Ovary (tissue), 9 donors: ENCODE measurements around the gene ARHGEF17. TPM values are rescaled to one million over a fixed set of nuclear protein-coding genes. Genes with fewer than 3 reads are reported as not detected.
A peak's percentile ranks its signal among the peaks of the same experiment; 100 is the strongest.

Experiments
- DNase-seq, 5 donors: peaks; one replicate each; pipeline ENCODE4 v3.0.0-alpha.2; 2019 to 2020
- H3K27ac ChIP-seq, 2 donors: fragments of 200-600 bp; one replicate each; pipeline versions ENCODE4 v1.5.1 to v1.8.0; 2019 to 2022
- H3K27me3 ChIP-seq: fragments of 200-600 bp; one replicate; pipeline ENCODE4 v1.8.0; 2022
- H3K36me3 ChIP-seq: fragments of 200-600 bp; sonication (generic); one replicate; pipeline ENCODE4 v1.5.1; 2019
- H3K4me1 ChIP-seq: one replicate; pipeline ENCODE4 v1.8.1; 2013; ENCODE audit warnings: mild to moderate bottlenecking, moderate library complexity; ENCODE audit not compliant: insufficient read depth
- H3K4me3 ChIP-seq: fragments of 200-600 bp; sonication (generic); one replicate; pipeline ENCODE4 v1.5.1; 2017
- H3K9me3 ChIP-seq, 2 donors: fragments of 200-600 bp in 1 of 2; sonication (generic) in 1 of 2; one replicate each; pipeline versions ENCODE4 v1.5.1 to v1.8.1; 2013 to 2019; ENCODE audit warnings: mild to moderate bottlenecking in 1 of 2, moderate library complexity in 1 of 2
- EP300 ChIP-seq: sonication (generic); formaldehyde crosslinking; IDR thresholded peaks from one replicate; pipeline ENCODE4 v1.6.1; 2017; ENCODE audit warnings: antibody characterized with exemption
- POLR2A ChIP-seq: fragments of 450-650 bp; IDR thresholded peaks from one replicate; pipeline ENCODE4 v1.6.1; 2017; ENCODE audit warnings: antibody characterized with exemption, mild to moderate bottlenecking, moderate library complexity
- WGBS, 3 donors: extraction: QIAGEN DNeasy Blood & Tissue Kit in 1 of 3; methylation state at CpG; one replicate each; pipeline versions ENCODE4 v1.1.5 to v1.1.7; 2013 to 2017; 5-methylcytosine and 5-hydroxymethylcytosine counted together
- intact Hi-C, 4 donors: fragments of 100-400 bp; cut with DNase I; formaldehyde crosslinking; loops; one replicate each; pipeline versions ENCODE4 v1.11.0 to v1.15.1; 2022 to 2023
- polyA plus RNA-seq, 2 donors: library from polyadenylated mRNA; stranded (reverse); fragments of 200-250 nt in 1 of 2; fragments of 350-450 nt in 1 of 2; fragmentation: Illumina TruSeq in 1 of 2; extraction: RNeasy Lipid Tissue Mini Kit (QIAGEN cat#74804) in 1 of 2; gene quantifications; one replicate each; pipeline ENCODE4 v1.2.3, GENCODE V29; 2013 to 2014
- total RNA-seq, 7 donors: library from RNA; depleted of rRNA in 2 of 7; stranded (reverse); fragments of >200 nt in 2 of 7; fragmentation: NEBNext Ultra II Directional in 3 of 7; extraction: Animal tissue kit (Norgen Biotek cat#: 25700) in 3 of 7; gene quantifications; one replicate each; pipeline versions ENCODE4 v1.1.0 to v1.2.4, GENCODE V29; 2016 to 2023
- TF ChIP-seq, protein P1 (sequence below), 3 donors: fragments of 450-650 bp in 2 of 3; fragments of 200-600 bp in 1 of 3; IDR thresholded peaks; one replicate each; pipeline versions ENCODE4 v1.5.1 to v1.8.0; 2016 to 2022; ENCODE audit warnings: antibody characterized with exemption in 3 of 3, mild to moderate bottlenecking in 1 of 3
- donor health status: DM: no; HTN: no; CAD: no; lungs with moderate emphysema.
- donor health status: DM: no; HTN: no; CAD: no.
- donor health status: Bipolar disorder and iron deficiency.
- donor health status: DM: yes; HTN: yes; CAD: no.
- donor health status: DM: no; HTN: no; CAD: no.
- donor health status: DM: yes; HTN: yes; CAD: no.

The ARHGEF17 gene
- total and polyA plus RNA-seq, 9 donors, result 21.0 to 83.8 (median 46.0) TPM

DNA sequence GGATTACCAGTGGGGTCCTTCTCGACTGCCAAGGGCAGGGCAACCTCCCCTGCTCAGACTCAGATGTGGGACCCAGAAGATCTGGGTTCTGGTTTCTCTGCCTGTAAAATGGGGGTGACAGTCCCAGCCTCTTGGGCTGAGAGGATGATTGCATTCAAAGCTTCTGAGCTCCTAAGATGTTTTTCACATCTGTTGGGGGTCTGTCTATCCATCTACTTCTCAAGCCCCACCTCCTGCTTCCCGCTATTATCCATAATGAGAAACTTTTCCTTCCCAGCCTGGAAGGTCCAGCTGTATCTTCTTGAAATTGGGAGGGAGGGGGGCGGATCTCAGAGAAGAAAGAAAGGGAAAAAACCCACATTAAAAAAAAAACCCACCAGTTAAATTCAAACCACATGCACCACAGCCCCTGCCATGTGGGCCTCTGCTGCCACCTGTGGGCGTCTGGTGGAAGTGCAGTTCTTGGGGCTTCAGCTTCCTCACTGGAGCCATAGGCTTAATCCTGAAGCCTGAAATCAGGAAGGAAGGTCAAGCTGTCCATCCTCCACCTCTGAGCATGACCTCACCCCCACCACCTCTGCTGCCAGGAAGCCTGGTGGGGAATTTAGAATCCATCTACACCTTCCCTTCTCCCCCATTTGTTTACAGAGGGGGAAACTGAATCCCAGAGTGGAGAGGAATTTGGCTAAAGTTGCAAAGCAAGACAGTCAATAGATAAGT is 27.3 kb downstream of the ARHGEF17 start:
- Histone ChIP-seq H3K36me3 (no peaks in the 10 kb centered on the region), H3K9me3 (no peaks in the 10 kb centered on the region), H3K4me1 (peaks cover 36% of the 10 kb centered on the region), H3K27me3 (no peaks in the 10 kb centered on the region), H3K4me3 (no peak overlapping the region), H3K27ac (peak overlapping the region; percentile 62 to 68)
- DNase-seq, result peak; percentile 78 to 93 (median 90)
- WGBS, 3 donors, result 1 to 4% (median 2%) methylated on average over 4 of the region's 4 CpGs
- TF ChIP-seq POLR2A, result no peak
- TF ChIP-seq, protein P1, sequence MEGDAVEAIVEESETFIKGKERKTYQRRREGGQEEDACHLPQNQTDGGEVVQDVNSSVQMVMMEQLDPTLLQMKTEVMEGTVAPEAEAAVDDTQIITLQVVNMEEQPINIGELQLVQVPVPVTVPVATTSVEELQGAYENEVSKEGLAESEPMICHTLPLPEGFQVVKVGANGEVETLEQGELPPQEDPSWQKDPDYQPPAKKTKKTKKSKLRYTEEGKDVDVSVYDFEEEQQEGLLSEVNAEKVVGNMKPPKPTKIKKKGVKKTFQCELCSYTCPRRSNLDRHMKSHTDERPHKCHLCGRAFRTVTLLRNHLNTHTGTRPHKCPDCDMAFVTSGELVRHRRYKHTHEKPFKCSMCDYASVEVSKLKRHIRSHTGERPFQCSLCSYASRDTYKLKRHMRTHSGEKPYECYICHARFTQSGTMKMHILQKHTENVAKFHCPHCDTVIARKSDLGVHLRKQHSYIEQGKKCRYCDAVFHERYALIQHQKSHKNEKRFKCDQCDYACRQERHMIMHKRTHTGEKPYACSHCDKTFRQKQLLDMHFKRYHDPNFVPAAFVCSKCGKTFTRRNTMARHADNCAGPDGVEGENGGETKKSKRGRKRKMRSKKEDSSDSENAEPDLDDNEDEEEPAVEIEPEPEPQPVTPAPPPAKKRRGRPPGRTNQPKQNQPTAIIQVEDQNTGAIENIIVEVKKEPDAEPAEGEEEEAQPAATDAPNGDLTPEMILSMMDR (IDR thresholded peaks at IDR 0.05), result peak; percentile 88 to 97 (median 90)
- intact Hi-C loops, result loop anchor here in 3 of 4 donors (1.0 to 10.0 kb wide), 5 partner anchors 28 to 1409 kb away; partner anchors contain the start of gene RNF169 (in 1 of the 3)

DNA sequence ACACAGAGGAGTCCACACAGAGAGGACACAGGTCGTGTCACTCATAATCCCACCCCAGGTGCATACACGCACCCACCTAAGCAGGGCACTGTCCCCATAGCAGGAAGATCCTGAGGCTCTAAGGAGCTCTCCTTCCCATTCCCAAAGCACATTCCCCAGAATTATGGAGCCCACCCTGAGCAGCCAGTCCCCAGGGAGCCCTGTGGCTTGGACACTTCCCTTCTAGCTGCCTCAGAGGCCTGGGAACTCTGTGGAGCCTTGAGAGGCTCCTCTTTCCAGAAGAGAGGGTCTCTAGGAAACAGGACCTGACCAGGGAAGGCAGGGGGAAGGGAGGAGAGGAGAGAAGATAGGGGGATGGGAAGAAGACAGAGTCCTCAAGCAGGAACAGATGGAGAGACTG is 29.8 kb downstream of the ARHGEF17 start:
- intact Hi-C loops, result loop anchor here in 3 of 4 donors (2.0 to 10.0 kb wide), 4 partner anchors 37 to 1407 kb away; partner anchors contain the start of gene RNF169 (in 1 of the 3)
- no peak for TF ChIP-seq POLR2A
- no peak for TF ChIP-seq EP300
- TF ChIP-seq, protein P1 (IDR thresholded peaks at IDR 0.05), result no peak
- Histone ChIP-seq H3K27me3 (no peaks in the 10 kb centered on the region), H3K4me3 (no peak overlapping the region), H3K4me1 (peaks cover 20% of the 10 kb centered on the region), H3K36me3 (no peaks in the 10 kb centered on the region), H3K9me3 (no peaks in the 10 kb centered on the region), H3K27ac (no peak overlapping the region)
- DNase-seq, result no peak
- 83 to 93% (median 92%) methylated on average over 2 of the region's 2 CpGs for WGBS, 3 donors

DNA sequence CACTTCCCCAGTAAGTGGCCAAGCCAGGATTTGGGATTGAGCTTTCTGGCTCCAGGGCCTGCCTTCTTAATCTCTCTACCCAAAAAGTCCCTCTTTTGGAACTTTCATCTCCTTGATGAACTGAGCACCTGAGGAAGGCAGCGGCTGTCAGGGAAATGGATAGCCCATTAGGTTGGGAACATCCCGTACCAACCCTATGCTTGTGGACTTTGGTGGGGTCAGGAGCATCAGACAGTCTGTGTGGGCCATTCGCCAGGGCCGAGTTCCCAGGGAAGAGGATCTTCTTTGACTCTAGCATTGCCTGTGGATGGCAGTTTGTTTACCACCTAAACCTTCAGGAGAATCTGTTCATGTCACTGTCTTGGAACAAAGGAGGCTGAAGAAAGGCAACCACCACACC is 30.2 kb downstream of the ARHGEF17 start:
- intact Hi-C loops, result loop anchor here in 3 of 4 donors (2.0 to 10.0 kb wide), 4 partner anchors 37 to 1407 kb away; partner anchors contain the start of gene RNF169 (in 1 of the 3)
- TF ChIP-seq POLR2A, result no peak
- no peaks in the 10 kb centered on the region for H3K9me3 ChIP-seq
- H3K4me3 ChIP-seq, result no peak overlapping the region
- 39 to 64% (median 61%) methylated on average over 4 of the region's 4 CpGs for WGBS, 3 donors
- H3K27me3 ChIP-seq, result no peaks in the 10 kb centered on the region
- H3K36me3 ChIP-seq, result no peaks in the 10 kb centered on the region
- DNase-seq, result no peak
- no peak overlapping the region for H3K27ac ChIP-seq
- H3K4me1 ChIP-seq, result peaks cover 19% of the 10 kb centered on the region

DNA sequence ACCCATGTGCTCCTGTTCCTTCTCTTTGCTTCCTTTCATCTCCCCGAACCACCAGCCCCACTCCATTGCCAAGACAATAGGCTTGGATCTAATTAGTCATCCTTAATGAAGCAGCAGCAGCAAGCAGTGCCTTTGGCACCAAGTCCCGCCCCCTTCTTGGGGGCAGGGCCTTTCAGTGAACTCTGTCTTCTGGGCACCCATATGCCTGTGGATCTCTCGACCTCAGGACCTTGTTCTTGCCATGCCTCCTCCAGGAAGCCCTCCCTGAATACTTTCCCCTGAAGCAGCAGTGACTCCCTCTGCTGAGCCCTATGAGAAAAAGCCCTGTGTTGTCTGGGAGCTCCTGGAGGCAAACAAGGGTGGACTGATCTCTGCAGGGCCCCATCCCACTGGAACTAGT is 32.1 kb downstream of the ARHGEF17 start:
- no peak overlapping the region for H3K27ac ChIP-seq
- no peaks in the 10 kb centered on the region for H3K36me3 ChIP-seq
- 70 to 83% (median 71%) methylated on average over 3 of the region's 3 CpGs for WGBS, 3 donors
- intact Hi-C loops, result no loop called here
- no peaks in the 10 kb centered on the region for H3K27me3 ChIP-seq
- TF ChIP-seq, protein P1 (IDR thresholded peaks at IDR 0.05), result no peak
- TF ChIP-seq EP300, result no peak
- no peak for TF ChIP-seq POLR2A
- H3K4me3 ChIP-seq, result no peak overlapping the region
- peaks cover 12% of the 10 kb centered on the region for H3K4me1 ChIP-seq
- no peaks in the 10 kb centered on the region for H3K9me3 ChIP-seq
- DNase-seq, result no peak

DNA sequence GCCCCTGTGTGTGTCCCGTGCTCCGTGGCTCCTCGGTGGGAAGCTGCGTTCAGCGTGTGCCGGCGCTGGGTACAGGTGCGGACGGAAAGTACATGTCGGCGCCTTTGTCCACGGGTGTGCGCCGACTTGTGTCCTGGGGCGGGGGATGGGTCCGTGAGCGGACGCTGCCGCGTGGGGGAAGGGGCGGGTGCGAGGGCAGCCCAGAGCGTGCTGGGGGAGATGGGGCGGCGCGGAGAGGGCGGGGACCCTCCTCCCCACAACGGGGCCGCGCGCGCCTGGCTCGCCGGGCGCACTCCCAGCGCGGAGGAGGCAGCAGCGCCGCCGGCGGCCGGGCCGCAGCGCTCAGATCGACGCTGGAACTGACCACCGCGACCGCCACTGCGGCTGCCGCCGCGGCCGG is 34.6 kb downstream of the ARHGEF17 start:
- no peaks in the 10 kb centered on the region for H3K27me3 ChIP-seq
- TF ChIP-seq, protein P1 (IDR thresholded peaks at IDR 0.05), result no peak
- TF ChIP-seq EP300 (no peak), POLR2A (no peak)
- no peak overlapping the region for H3K27ac ChIP-seq
- peaks cover 12% of the 10 kb centered on the region for H3K4me1 ChIP-seq
- 3 to 15% (median 3%) methylated on average over 23 to 54 of the region's 54 CpGs for WGBS, 3 donors
- no peak for DNase-seq
- no peaks in the 10 kb centered on the region for H3K36me3 ChIP-seq
- intact Hi-C loops, result no loop called here
- H3K4me3 ChIP-seq, result peak overlapping the region; percentile 38
- H3K9me3 ChIP-seq, result no peaks in the 10 kb centered on the region
